Activated CD4-positive, CD25-positive, alpha-beta regulatory T cell treated with anti-CD3 and anti-CD28 coated beads, Interleukin-2, amount 50 U/mL, for 72 hours (primary cell): Measurements from ENCODE around the gene OSBPL6.

Experiments
- DNase-seq: peaks from one replicate; pipeline ENCODE4 v3.0.0; 2021

Gene OSBPL6

GRCh38 chr2:178275600-178275999, 81.3 kb downstream of the OSBPL6 start:
- no peak for DNase-seq

- DNase-seq: no peak
These were observed 83.5 kb downstream of the OSBPL6 start for GRCh38 chr2:178277741-178278197.

GRCh38 chr2:178279142-178279541, 84.8 kb downstream of the OSBPL6 start:
- no peak for DNase-seq

- DNase-seq: no peak
These were observed 85.3 kb downstream of the OSBPL6 start for GRCh38 chr2:178279636-178280035.

GRCh38 chr2:178280244-178280852, 86.0 kb downstream of the OSBPL6 start:
- no peak for DNase-seq

- DNase-seq: no peak
These were observed 87.9 kb downstream of the OSBPL6 start for GRCh38 chr2:178282075-178282815.

GRCh38 chr2:178283341-178283918, 89.1 kb downstream of the OSBPL6 start:
- DNase-seq: no peak

GRCh38 chr2:178284613-178285286, 90.4 kb downstream of the OSBPL6 start:
- DNase-seq: no peak

GRCh38 chr2:178285287-178285615, 90.9 kb downstream of the OSBPL6 start:
- DNase-seq: no peak

- no peak for DNase-seq
These were observed 92.3 kb downstream of the OSBPL6 start for GRCh38 chr2:178286636-178287035.

- DNase-seq: no peak
These were observed 93.5 kb downstream of the OSBPL6 start for GRCh38 chr2:178287652-178288344.

- no peak for DNase-seq
These were observed 97.4 kb downstream of the OSBPL6 start for GRCh38 chr2:178291703-178292102.

- DNase-seq: no peak
These were observed 98.3 kb downstream of the OSBPL6 start for GRCh38 chr2:178292586-178292985.

- no peak for DNase-seq
These were observed 100.8 kb downstream of the OSBPL6 start for GRCh38 chr2:178295115-178295514.

GRCh38 chr2:178295906-178296305, 101.6 kb downstream of the OSBPL6 start:
- DNase-seq: no peak

GRCh38 chr2:178296394-178297090, 102.2 kb downstream of the OSBPL6 start:
- no peak for DNase-seq

- no peak for DNase-seq
These were observed 102.7 kb downstream of the OSBPL6 start for GRCh38 chr2:178297091-178297411.

- no peak for DNase-seq
These were observed 104.5 kb downstream of the OSBPL6 start for GRCh38 chr2:178298785-178299212.

- no peak for DNase-seq
These were observed 107.4 kb downstream of the OSBPL6 start for GRCh38 chr2:178301649-178302238.

GRCh38 chr2:178304333-178304732, 110.0 kb downstream of the OSBPL6 start:
- no peak for DNase-seq

- DNase-seq: no peak
These were observed 112.2 kb downstream of the OSBPL6 start for GRCh38 chr2:178306352-178307073.

GRCh38 chr2:178307650-178308049, 113.3 kb downstream of the OSBPL6 start:
- DNase-seq: no peak
